Body of pancreas (tissue), 4 donors: ENCODE measurements around the gene SP100.

Experiments
- CTCF ChIP-seq, 7 experiments: fragments of 450-650 bp in 4 of 7; fragments of 200-600 bp in 3 of 7; sonication (generic) in 3 of 7; IDR thresholded peaks; one replicate each; pipeline ENCODE4 v1.5.1; 2016 to 2019; ENCODE audit warnings: antibody characterized with exemption in 7 of 7
- POLR2A ChIP-seq, 3 donors: fragments of 450-650 bp; IDR thresholded peaks; one replicate each; pipeline ENCODE4 v1.6.1; 2016; ENCODE audit warnings: antibody characterized with exemption in 3 of 3, mild to moderate bottlenecking in 2 of 3

- no peak for TF ChIP-seq CTCF (IDR thresholded peaks at IDR 0.05)
- no peak for TF ChIP-seq POLR2A (IDR thresholded peaks at IDR 0.05)
Observed at GRCh38 chr2:230586328-230586982, 170.5 kb downstream of the SP100 start.
